DMS114 treated with DMSO at 0.1 percent for 48 hours (cell line): ENCODE results near the gene ZSWIM6.

Experiments
- DNase-seq: peaks from one replicate; lab custom pipeline; 2025; ENCODE audit not compliant: unreplicated experiment; lab: John Stamatoyannopoulos, UW

The ZSWIM6 gene

DNA sequence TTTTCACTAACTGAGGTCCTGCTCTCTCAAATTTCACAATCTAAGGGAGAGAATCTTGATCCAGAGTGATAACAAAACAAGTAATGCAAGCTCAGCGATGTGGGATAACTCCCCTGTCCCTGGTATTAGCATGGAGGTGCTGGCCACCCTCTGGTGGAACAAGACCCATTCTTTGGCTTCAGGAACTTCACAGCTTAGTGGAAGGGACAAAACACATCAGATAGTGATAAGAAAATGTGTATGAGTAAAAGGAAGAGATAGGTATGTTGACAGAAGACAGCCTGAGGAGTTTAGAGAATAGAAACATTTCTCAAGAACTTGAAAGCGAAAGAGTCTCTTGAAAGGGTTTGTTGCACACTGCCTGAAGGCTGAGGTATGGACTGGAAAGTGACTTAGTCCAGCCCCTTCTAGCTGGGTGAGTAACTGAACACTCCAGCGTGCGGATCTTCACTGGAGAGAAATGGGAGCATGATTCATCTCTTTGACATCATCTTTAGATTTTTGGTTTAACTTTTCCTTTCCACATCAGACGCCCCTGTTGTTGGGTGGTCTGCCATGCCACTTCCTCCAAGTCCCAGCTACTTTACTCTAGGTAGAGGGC is 25.4 kb upstream of the ZSWIM6 start:
- no peak for DNase-seq

DNA sequence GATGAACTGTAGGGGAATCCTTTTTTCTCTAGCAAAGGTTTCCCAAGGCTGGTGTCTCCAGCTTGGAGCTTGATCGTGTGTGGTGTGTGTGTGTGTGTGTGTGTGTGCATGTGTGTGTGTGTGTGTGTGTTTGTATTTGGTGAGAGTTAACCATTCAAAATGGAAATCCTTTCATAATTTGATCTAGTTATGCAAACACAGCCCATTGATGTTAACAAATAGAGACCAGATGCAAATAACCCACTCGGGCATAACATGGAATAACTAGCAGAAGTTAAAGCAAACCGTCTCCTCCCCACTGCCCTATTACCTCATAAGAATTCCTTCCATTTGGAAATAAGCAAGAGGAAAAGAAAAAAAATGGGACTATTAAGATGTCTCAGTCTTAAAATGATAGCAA is 24.9 kb upstream of the ZSWIM6 start:
- no peak for DNase-seq

DNA sequence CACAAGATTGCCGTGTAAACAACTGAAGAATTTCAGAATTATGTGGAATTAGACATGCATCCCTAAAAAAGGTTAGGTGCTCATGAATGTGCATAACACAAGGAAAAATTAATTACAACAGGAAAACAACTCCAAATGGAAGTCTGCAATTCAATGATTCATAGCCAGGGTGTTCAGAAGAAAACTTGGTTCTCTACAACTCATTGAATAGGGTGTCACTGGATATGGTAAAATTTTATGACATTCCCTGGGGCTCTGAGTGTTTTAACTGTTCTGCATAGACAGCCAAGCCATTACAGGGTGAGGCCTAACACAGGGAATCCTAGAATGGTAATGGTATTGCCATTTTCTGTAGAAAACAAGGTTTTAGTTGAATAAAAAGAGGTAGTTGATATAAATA is 24.4 kb upstream of the ZSWIM6 start:
- DNase-seq, result no peak

DNA sequence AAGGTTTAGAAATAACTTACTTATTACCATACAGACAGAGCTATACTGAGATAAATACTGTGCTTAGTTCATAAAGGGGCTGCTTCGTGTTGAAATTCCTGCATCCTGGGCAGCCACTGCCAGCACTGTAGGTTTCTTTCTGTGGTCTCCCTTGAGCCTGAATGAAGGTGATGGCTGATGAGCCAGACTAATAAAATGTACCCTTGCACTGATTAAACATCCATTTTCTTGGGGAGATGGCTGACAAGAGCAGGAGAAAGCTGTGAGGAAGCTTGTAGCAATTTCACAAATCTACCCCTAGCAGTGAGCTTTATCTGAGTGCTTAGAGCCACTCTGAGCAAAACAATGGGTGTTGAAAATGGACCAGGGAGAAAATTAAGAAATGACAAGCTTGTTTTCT is 23.3 kb upstream of the ZSWIM6 start:
- DNase-seq, result no peak

DNA sequence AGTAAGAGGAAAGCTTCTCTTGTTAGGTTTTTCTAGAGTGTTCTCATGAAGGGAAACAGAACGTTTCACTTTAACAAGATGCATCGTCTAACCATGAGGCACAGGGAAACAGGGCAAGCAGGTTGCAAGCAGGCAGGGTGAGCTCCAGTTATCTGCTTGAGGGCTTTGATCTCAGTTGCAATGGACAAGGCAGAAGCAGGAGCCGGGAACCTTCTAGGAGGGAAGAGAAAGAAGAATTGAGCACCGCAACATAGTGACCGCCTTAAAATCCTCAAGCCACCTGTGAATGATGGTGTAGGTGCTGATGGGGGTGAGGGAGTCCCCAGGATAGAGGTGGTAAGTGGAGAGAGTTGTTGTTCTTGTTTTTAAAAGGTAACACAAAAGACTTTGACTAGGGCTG is 22.9 kb upstream of the ZSWIM6 start:
- no peak for DNase-seq

DNA sequence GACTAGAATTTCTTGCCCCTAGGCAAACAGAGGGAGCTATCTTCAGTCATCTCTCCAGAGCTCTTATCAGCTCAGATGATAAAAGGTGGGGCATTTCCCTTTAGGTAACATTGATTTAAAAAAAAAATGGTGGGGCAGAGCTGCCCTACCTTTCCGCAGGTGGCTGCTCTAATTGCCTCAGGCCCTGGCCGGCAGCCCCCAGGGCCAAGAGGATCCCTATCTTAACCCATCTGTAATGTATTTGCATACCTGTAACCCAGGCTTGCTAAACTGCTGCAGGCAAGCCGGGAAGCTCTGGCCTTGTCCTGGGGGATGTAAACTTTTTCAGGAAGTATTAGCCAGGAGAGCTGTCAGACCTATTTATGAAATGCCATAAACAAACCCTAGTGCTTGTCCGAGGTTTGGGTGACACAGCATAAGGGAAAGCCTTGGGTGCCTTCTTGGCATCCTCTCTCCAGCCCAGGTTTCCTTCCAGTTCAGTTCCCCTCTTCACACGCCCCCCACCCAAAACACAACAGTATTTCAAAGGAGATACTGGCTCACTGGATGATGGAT is 20.9 kb upstream of the ZSWIM6 start:
- DNase-seq, result no peak

DNA sequence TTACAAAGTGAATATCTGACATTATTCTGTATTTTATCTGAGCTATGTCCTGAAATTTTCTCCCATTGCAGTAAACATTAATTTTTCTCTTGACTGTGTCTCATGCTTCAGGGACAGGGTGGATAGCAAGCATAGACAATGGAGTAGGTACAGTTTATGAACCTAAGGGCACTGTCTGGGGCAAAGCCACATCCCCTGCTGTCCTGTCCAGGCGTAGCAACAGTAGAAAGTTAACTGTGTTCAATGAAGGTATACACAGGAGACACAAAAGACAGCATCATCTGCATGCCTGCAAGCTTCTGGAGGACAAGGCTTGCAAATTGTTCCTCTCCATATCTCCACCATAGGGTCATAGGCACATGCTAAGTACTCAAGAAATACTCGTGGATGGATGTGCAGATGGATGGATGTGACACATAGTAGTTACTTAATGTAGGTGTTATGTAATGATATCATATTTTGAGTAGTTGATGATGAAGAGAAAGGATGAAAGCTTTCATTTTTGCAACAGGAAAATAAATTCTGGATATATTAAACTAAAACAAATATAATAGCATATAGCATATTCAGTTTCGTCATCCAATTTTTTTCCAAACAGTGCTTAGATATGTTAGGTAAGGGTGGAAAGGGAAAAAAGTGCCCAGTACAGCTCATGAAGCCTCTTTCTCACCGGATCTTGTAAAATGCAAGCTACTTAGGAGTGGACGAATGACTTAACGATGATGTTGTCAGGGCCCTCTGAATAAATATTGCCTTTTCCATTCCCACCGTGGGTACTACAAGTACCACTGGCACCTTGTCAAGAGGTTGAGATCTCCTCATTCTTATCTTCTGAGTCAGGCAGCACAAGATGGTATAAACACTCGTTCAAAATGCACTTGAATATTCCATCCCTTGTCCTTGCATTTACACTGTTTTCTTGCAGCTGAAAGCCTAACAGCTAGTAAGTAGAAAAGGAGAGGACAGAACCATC is 19.9 kb upstream of the ZSWIM6 start:
- no peak for DNase-seq

DNA sequence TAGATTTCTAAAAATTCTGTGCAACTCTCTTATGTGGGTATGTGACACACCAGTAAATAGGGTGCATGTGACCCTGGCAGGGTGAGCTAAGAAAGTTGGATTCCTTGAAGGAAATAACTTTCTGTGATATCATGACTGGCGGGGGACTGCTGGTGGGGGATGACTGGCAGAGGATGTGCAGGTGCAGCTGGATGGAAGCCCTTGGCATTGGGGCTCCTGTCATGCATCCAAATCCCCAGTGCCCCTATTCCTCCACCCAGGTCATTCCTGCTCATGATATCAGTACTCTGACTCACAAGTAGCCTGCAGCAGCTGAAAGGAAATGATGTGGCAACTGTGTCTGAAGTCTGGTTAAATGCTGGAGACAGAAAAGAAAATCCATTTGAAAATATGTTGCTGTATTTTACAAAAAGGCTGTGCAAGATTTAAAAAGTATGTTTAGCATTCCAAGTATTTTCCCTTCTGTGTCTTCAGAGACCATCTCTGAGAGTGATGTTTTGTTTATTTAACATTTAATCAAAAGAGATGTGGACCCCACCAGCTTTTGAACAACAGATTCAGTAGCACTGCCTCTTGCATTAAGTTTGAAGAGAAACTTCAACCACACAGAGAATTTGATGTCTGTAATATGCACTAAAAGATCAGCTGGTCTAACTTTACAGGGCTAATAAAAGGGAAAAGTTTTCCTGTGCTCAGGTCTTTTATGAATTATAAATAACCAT is 17.9 kb upstream of the ZSWIM6 start:
- no peak for DNase-seq

DNA sequence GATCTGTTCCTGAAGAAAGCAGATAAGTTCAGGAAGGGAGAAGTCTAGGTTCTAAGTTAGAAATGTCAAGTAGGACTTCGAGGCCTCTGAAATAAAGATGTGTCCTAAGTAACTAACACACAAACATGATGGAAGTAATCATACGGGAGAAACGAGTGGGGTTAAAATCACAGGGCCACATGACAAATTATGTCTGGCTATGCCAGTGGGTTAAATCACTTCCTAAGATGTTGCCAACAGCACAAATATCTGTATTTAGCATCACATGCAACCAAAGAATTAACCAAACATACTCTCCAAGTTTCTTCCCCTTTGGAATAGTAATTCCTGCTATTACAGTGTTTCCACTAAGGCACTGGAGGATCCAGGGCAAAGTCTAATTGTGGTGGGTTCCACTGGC is 13.7 kb upstream of the ZSWIM6 start:
- no peak for DNase-seq

DNA sequence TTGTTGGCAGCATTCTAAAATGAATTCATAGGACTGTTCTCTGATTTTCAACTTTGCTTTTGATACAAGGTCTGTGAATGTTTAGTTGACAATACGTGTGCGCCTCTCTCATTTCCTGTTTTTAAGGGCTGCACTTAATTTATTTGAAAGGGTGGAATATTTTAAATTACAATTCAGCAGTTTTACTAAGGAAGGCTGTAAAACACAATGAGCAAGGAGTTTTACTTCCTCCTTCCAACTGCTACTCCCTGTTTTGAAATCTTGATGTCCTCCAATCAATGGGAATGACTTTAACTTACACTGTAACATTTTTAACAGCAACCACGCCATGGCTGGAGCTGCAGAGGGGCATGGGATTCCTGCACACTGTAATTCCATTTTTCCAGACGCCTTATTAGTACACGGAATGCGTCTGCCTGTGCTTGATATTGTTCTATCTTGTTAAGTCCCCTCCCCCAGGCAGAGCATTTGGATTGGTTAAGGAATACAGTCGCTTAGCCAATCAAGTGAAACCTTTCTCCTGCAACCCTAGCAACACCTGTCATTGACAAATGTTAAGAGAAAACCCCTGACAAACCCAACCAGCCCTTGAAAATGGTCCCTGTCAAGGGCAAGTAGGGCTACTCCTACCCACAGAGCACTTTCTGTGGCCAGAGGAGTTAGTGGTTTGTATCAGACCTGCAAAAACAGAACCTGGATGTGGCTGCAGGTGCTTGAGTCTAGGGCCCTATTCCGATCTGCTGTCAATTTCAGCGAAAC is 12.5 kb upstream of the ZSWIM6 start:
- DNase-seq, result no peak

DNA sequence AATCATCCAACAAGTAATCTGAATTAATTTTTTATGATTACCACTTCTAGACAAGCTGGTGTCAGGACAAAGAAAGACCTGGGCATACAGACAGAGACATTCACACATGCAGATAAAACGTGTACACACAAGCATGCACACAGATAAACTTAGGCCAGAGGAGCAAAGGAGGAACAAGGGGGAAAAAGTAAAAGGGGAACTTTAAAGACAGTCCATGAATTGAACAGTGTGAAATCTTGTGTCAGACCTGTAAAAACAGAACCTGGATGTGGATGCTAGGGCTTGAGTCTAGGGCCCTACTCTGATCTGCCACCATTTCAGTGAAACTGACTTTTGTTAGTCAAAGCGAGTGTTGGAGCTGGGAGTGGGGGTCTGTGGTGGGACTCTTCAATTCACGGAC is 11.2 kb upstream of the ZSWIM6 start:
- DNase-seq, result no peak

DNA sequence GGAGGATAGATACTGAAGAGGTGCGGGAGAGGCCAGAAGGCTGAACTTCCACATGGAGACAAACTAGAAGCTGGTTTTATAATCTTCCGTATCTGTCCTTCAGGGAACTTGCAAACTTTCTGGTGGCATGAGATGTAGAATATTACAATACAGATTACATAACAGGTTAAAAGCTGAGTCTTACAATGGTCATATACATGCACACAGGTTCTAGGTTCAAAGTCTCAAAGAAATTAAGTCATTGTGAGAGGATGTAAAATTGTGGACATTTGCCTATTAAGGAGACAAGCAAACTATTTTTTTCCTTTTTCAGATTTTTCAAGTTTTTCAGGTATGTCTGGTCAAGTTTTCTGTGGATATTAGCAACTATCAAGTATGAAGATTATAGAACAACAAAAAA is 10.4 kb upstream of the ZSWIM6 start:
- DNase-seq, result no peak

DNA sequence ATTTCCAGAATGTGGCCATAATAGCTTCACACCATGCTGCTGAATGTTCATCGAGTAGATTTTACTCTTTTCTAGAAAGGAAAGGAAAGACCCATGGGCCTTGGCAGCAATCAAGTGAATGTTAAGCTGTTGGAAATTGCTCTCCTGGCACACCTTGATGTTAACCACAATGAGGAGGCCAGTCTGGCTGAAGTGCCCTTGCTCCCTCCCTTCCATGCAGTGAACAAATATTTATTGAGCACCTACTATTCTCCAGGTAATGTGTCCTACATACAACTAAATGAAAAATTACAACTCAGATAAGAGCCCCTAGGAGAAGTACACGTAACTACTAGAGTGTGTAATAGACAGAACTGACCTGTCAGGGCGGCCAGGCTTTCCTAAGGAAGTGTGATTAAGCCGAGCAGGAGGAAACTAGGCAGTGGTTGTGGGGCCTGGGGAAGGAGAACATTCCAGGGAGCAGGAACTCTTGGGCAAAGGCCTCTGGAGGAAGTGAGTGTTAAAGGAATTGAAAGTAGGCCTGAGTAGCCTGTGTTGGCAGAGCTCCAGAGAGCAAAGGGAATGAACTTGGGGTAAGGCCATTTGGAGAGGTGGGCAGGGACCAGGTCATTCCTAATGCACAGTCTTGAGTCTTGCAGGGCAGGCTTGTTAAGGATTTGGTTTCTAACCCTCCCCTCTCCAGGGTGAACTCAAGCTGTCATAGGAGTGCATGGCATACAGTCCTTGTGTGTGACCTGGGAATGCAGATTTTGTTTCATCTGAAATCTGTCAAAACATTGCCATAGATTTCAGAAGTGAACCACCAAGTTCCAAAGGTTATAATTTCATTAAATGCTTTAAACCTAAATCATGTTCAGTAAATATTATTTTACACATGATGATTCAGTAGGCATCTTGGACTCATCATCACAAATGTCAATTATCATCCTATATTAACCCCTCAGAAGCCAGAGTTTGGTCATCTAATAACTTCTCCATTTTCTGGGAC is 9.0 kb upstream of the ZSWIM6 start:
- no peak for DNase-seq

DNA sequence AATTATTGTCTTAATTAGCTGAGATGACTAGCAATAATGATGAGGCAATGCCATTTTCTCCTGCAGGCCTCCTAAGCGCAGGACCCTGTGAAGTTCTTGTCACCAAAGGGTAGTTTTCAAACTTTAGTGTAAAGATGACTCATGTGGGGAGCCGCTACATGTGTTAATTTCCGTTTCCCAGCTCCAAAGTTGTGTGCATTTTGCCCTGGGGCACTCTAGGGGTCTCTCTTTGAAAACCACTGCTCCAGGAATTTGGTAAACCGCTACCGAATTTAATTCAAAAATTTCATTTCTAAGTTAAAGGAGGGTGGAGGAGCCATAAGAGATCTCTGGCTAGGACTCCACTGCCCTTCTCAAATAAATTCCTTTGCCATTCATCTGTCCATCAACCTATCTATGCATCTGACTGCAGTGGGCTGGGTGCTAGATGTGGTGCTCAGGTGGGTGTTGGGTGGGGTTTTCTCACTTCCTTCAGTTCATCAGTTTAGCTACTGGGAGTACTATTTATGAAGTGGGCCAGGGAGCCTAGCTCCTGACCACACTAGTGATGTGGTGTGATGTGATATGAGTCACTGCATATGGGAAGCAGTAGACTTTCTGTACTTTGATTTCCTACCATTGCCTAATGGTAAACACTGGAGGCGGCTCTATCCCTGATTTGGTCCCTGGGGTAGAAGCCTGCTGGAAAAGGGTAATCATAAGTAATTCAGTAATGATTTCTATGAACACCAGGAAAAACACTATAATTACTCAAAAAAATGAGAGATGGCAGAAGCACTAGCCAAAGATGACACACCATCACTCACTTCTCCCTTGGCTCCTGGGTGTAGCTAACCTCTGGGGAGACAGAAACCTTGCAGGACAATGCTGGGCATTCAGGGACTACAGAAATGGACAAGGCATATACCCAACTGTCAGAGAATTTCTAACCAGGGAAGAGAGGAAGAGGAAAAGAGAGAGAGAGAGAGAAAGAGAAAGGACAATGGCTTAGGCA is 4.0 kb upstream of the ZSWIM6 start:
- DNase-seq, result no peak

DNA sequence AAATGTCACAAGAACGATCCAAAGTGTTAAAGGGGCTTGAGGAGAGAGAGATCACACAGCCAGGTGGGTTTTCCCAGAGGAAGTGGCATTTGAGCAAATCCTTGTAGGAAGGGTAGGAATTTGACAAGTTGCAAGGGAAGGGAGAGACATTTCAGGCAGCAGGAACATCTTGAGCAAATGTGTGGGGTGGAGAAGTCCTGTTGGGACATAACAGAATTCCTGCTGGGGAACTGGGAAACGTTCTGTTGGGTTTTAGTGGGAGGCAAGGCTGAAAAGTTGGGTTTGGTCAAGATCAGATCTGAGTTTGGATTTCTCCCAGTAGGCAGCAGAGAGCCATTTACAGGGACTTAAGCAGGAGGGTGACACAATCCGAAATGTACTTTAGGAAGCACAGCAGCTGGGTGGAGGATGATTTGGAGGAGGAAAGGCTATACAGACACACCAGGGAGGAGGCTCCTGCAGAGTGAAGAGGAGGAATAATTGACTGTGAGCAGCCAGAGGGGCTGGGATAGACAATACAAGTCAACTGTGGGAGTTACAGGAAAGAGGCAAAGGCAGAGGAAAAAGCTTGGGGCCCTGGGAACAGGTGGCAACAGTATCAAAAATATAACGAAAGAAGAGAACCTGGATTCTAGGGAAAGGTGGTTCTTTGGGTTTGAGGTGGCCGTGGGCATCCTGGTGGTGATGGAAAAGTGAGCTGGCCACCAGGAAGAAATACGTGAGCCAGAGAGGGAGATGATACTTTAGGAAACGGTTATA is 3.1 kb upstream of the ZSWIM6 start:
- DNase-seq, result no peak

DNA sequence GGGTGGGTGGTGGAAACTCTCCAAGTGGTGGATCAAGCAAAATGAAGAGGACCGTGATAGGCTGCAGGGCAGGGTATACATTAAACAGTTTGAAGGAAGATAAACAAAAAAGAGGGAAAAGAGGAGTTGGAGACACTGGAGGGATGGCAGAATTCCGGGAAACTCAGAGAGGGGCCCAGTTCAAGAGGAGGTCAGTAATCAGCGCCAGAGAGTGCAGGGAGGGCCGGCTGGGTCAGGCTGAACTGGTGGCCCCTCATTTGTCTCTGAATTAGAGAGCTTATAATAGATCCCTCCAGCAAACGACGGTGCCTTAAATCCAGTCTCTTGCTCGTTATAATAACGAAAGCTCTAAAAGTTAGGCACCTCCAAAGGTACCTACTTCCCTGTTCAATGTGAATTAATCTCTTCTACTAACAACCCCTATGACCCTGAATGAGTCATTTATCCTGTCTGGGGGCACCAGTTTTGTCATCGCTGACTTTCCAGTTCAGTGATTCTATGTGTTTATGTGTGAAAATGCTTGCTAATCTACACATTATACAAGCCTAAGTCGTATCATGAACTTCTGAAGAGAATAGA is 2.4 kb upstream of the ZSWIM6 start:
- no peak for DNase-seq

DNA sequence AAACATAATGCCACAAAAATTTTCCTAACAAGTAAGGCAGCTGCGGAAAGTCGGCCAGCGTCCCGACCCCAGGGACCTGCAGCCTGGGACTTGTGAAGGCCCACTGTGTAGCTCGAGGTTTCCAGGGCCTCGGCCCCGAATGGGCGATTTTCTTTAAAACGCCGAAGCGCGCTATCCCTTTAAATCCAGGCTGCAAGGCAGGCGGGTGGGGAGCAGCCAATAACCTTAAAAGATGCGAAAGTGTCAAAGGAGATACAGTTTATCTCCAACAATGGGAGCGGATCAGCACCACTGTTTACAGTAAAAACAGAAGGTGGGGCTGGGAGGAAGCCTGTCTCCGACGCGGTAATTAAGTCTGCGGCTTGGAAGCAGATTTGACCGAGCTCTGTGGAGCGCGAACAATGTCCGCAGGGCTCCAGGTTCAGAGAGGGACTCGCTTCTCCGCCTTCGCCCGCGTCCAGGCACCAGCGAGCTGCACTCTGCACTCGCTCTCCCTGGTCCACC is 1.7 kb upstream of the ZSWIM6 start:
- no peak for DNase-seq
